GM21619 (cell line): ENCODE measurements around the gene KIF1A.

Experiments
- ATAC-seq: cut with Tn5 transposase; IDR thresholded peaks from one replicate; pipeline ENCODE4 v1.9.1; 2021; ENCODE audit not compliant: unreplicated experiment

Gene KIF1A

GRCh38 chr2:240806006-240806405, 14.0 kb downstream of the KIF1A start:
- no peak for ATAC-seq

GRCh38 chr2:240803191-240803590, 16.8 kb downstream of the KIF1A start:
- ATAC-seq, result no peak

- ATAC-seq, result no peak
These were observed 20.8 kb downstream of the KIF1A start for GRCh38 chr2:240799033-240799820.

GRCh38 chr2:240798327-240798905, 21.6 kb downstream of the KIF1A start:
- ATAC-seq, result no peak

GRCh38 chr2:240797914-240798313, 22.1 kb downstream of the KIF1A start:
- no peak for ATAC-seq

GRCh38 chr2:240797500-240797895, 22.5 kb downstream of the KIF1A start:
- ATAC-seq, result no peak

- no peak for ATAC-seq
These were observed 23.2 kb downstream of the KIF1A start for GRCh38 chr2:240796543-240797499.

GRCh38 chr2:240795916-240796510, 24.0 kb downstream of the KIF1A start:
- no peak for ATAC-seq

- no peak for ATAC-seq
These were observed 24.6 kb downstream of the KIF1A start for GRCh38 chr2:240795454-240795853.

GRCh38 chr2:240794178-240794721, 25.8 kb downstream of the KIF1A start:
- ATAC-seq, result no peak

- no peak for ATAC-seq
These were observed 26.5 kb downstream of the KIF1A start for GRCh38 chr2:240793313-240794177.

GRCh38 chr2:240792629-240793312, 27.2 kb downstream of the KIF1A start:
- ATAC-seq, result no peak

GRCh38 chr2:240791821-240792628, 28.0 kb downstream of the KIF1A start:
- ATAC-seq, result no peak

- no peak for ATAC-seq
These were observed 28.7 kb downstream of the KIF1A start for GRCh38 chr2:240791221-240791800.

- ATAC-seq, result no peak
These were observed 29.4 kb downstream of the KIF1A start for GRCh38 chr2:240790370-240791220.

GRCh38 chr2:240789501-240790369, 30.3 kb downstream of the KIF1A start:
- no peak for ATAC-seq
